Epithelial cell of proximal tubule (primary cell): ENCODE results near the gene MROH7. TPM values are rescaled to one million over a fixed set of nuclear protein-coding genes. Genes with fewer than 3 reads are reported as not detected.

Source experiments
- DNase-seq: peaks from one replicate; pipeline ENCODE4 v3.0.0-alpha.2; 2011; ENCODE audit warnings: low read depth
- H3K4me3 ChIP-seq: 2 replicates; pipeline ENCODE4 v1.5.1; 2011; ENCODE audit warnings: low read depth, mild to moderate bottlenecking, low read length
- CTCF ChIP-seq: conservative IDR thresholded peaks from 2 replicates; pipeline ENCODE4 v1.5.1; 2012; ENCODE audit warnings: low read depth, mild to moderate bottlenecking, low read length
- total RNA-seq: library from RNA; depleted of rRNA; stranded (reverse); fragments of >200 nt; gene quantifications from 2 replicates; pipeline ENCODE4 v1.2.3, GENCODE V29; 2015

The MROH7 gene
- total RNA-seq, 1 donor from 2014 or later, result not detected

GRCh38 chr1:54705153-54705552, 63.6 kb downstream of the MROH7 start:
- no peak for TF ChIP-seq CTCF
- DNase-seq, result no peak
- H3K4me3 ChIP-seq, result no peak overlapping the region

- DNase-seq, result no peak
- H3K4me3 ChIP-seq, result no peak overlapping the region
- no peak for TF ChIP-seq CTCF
Measured at GRCh38 chr1:54706419-54706818, 64.8 kb downstream of the MROH7 start.

GRCh38 chr1:54708385-54708784, 66.8 kb downstream of the MROH7 start:
- no peak overlapping the region for H3K4me3 ChIP-seq
- DNase-seq, result no peak
- no peak for TF ChIP-seq CTCF

- no peak overlapping the region for H3K4me3 ChIP-seq
- no peak for TF ChIP-seq CTCF
- no peak for DNase-seq
Measured at GRCh38 chr1:54709547-54710292, 68.1 kb downstream of the MROH7 start.

- TF ChIP-seq CTCF, result no peak
- no peak for DNase-seq
- H3K4me3 ChIP-seq, result no peak overlapping the region
Measured at GRCh38 chr1:54710434-54710833, 68.8 kb downstream of the MROH7 start.

GRCh38 chr1:54710841-54711240, 69.3 kb downstream of the MROH7 start:
- no peak for DNase-seq
- TF ChIP-seq CTCF, result no peak
- H3K4me3 ChIP-seq, result no peak overlapping the region

GRCh38 chr1:54711536-54711935, 70.0 kb downstream of the MROH7 start:
- H3K4me3 ChIP-seq, result no peak overlapping the region
- no peak for DNase-seq
- TF ChIP-seq CTCF, result no peak
